GM12875 (cell line): Measurements from ENCODE around the gene NHS.

Experiments used
- H3K4me3 ChIP-seq: one replicate; pipeline ENCODE4 v1.5.1; 2011; ENCODE audit warnings: low read depth, low read length, control low read depth
- CTCF ChIP-seq: IDR thresholded peaks from 2 replicates; pipeline ENCODE4 v1.5.1; 2011; ENCODE audit warnings: low read depth, mild to moderate bottlenecking, control low read depth, inconsistent platforms, low read length, moderate library complexity, borderline replicate concordance; ENCODE audit not compliant: insufficient read depth

NHS gene

DNA sequence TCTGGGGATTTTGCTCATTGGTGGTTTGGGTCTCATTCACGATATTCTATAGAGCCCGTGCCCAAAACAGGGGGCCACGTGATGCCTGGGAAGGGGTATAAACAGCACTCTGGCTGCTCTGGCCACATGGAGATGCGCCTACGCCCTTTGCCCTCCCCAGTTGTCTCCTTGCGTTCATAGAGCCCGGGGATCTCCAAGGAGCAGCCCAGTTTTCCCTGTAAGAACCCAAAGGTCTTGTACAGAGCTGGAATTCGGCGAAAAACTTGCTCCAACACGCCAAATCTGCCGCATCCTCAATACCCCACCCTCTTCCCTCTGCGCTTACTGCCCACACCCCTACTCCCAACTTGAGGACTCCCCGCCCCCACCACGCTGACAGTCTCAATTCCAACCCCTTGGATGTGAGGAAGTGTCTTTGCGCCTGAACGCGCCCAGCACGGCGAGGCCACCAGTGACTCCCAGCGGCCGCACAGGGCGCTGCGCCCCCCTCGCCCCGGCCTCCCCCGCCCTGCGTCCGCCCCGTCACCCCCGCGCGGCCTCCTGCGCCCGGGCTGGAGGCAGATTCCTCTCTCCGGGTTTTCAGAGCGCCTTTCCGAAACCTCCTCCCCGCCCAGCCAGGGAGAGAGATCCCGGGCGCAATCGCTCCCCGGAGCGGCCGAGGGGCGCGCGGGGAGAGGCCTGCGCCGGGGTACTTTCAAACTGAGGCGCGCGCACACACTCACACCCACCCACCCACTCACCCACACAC is at the start of gene NHS:
Gene NHS, plus strand, starts transcription at position 582 of the 748 bp plus-strand sequence. CDS start 558 bp downstream, outside the sequence.
- TF ChIP-seq CTCF, result 0 out of 2 replicates have a peak, but pooled peaks have one; percentile 7
- H3K4me3 ChIP-seq, result no peak within 1 kb of the TSS

DNA sequence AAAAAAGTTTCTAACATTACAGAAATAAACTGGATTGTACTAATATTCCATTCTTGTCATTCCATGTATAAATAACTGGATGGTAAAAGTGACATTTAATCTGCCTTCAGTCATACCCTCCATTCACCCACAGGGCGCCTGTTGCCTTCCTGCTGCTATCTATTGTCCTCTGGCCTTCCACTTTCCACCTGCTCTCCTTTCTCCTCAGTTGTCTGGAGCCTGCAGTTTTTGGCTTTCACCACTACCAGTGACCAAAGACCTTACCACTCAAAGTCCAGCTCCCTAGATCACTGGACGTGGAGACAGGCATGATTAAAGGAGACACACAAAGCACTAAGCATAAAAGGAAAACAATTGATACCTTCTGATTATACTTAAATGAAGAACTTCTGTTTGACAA is 46.2 kb upstream of the NHS start:
- H3K4me3 ChIP-seq, result no peak overlapping the region
- TF ChIP-seq CTCF, result no peak

GRCh38 chrX:17336377-17336776 is 38.6 kb upstream of the NHS start:
- no peak for TF ChIP-seq CTCF
- H3K4me3 ChIP-seq, result no peak overlapping the region

- H3K4me3 ChIP-seq, result no peak overlapping the region
- no peak for TF ChIP-seq CTCF
These were observed 19.0 kb upstream of the NHS start for GRCh38 chrX:17355976-17356375.

DNA sequence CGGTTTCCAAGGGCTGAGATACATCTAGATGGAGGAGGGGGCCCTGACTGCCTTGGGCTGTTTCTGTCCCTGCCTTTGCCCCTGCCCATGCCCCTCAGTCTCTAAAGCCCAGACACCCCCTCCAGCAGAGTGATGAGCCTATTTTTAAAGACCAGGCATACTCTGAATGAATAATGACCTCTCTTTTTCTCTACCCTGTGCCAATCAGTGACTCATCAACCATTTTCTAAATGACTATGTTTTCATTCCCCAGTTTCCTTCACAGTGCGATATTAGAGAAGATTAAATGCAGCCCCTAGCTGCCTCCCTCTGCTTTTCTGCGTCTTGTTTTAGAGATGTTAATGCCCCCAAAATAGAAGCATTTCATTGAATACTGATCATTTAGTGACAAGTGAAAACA is 15.5 kb upstream of the NHS start:
- no peak overlapping the region for H3K4me3 ChIP-seq
- TF ChIP-seq CTCF, result no peak

- peak; percentile 21; the same call in 1 of the 2 replicates for TF ChIP-seq CTCF
- H3K4me3 ChIP-seq, result no peak overlapping the region
These were observed 13.4 kb upstream of the NHS start for GRCh38 chrX:17361620-17362019.

GRCh38 chrX:17368002-17368401 is 7.0 kb upstream of the NHS start:
- no peak overlapping the region for H3K4me3 ChIP-seq

More at GRCh38 chrX:17368002-17368401, 7.0 kb upstream of the NHS start:
- no peak for TF ChIP-seq CTCF
